Liver (tissue), 9 donors: Measurements from ENCODE around the gene INO80B. TPM values are rescaled to one million over a fixed set of nuclear protein-coding genes. Genes with fewer than 3 reads are reported as not detected.

Source experiments
- DNase-seq: peaks from one replicate; pipeline ENCODE4 v3.0.0-alpha.2; 2017; ENCODE audit warnings: low spot score
- H3K27ac ChIP-seq, 2 donors: one replicate each; pipeline ENCODE4 v1.7.0; 2013; ENCODE audit warnings: inconsistent platforms in 2 of 2, low read length in 2 of 2, control low read depth in 1 of 2, low read depth in 1 of 2, mild to moderate bottlenecking in 1 of 2
- H3K27me3 ChIP-seq, 4 donors: one replicate each; pipeline versions ENCODE4 v1.6.1 to v1.7.0; 2013; ENCODE audit warnings: low read length in 3 of 4, inconsistent platforms in 1 of 4, mild to moderate bottlenecking in 1 of 4, moderate library complexity in 1 of 4; ENCODE audit not compliant: control insufficient read depth in 4 of 4, insufficient read depth in 4 of 4
- H3K36me3 ChIP-seq, 4 donors: one replicate each; pipeline versions ENCODE4 v1.6.1 to v1.7.0; 2013; ENCODE audit warnings: low read length in 3 of 4, mild to moderate bottlenecking in 3 of 4, low read depth in 1 of 4, moderate library complexity in 1 of 4; ENCODE audit not compliant: control insufficient read depth in 4 of 4, insufficient read depth in 3 of 4
- H3K4me1 ChIP-seq, 4 donors: one replicate each; pipeline versions ENCODE4 v1.6.1 to v1.7.0; 2013; ENCODE audit warnings: low read length in 3 of 4, mild to moderate bottlenecking in 3 of 4, moderate library complexity in 1 of 4; ENCODE audit not compliant: control insufficient read depth in 4 of 4, insufficient read depth in 4 of 4
- H3K4me3 ChIP-seq, 3 donors: one replicate each; pipeline versions ENCODE4 v1.6.1 to v1.7.0; 2013; ENCODE audit warnings: low read length in 3 of 3, control low read depth in 1 of 3, low read depth in 1 of 3, mild to moderate bottlenecking in 1 of 3
- H3K9ac ChIP-seq, 2 donors: one replicate each; pipeline ENCODE4 v1.7.0; 2013; ENCODE audit warnings: low read length in 2 of 2, mild to moderate bottlenecking in 2 of 2, moderate library complexity in 2 of 2, control low read depth in 1 of 2, low read depth in 1 of 2
- H3K9me3 ChIP-seq, 4 donors: one replicate each; pipeline versions ENCODE4 v1.6.1 to v1.7.0; 2013; ENCODE audit warnings: low read length in 3 of 4; ENCODE audit not compliant: control insufficient read depth in 4 of 4
- EGR1 ChIP-seq, 2 donors: IDR thresholded peaks; 2 replicates each; pipeline ENCODE4 v1.6.1; 2016 to 2018; ENCODE audit warnings: antibody characterized with exemption in 2 of 2, low read depth in 2 of 2
- FOXA1 ChIP-seq: IDR thresholded peaks from 2 replicates; pipeline ENCODE4 v1.6.1; 2016; ENCODE audit warnings: antibody characterized with exemption
- FOXA2 ChIP-seq: IDR thresholded peaks from 2 replicates; pipeline ENCODE4 v1.6.1; 2016; ENCODE audit warnings: antibody characterized with exemption
- GABPA ChIP-seq, 2 donors: IDR thresholded peaks in 1 of 2; conservative IDR thresholded peaks in 1 of 2; 2 replicates each; pipeline ENCODE4 v1.6.1; 2016; ENCODE audit warnings: antibody characterized with exemption in 2 of 2, mild to moderate bottlenecking in 1 of 2, moderate library complexity in 1 of 2
- HNF4A ChIP-seq, 2 donors: conservative IDR thresholded peaks; 2 replicates each; pipeline ENCODE4 v1.6.1; 2016; ENCODE audit warnings: antibody characterized with exemption in 2 of 2, mild to moderate bottlenecking in 2 of 2
- HNF4G ChIP-seq: IDR thresholded peaks from 2 replicates; pipeline ENCODE4 v1.6.1; 2016; ENCODE audit warnings: antibody characterized with exemption
- JUND ChIP-seq, 2 donors: IDR thresholded peaks; 2 replicates each; pipeline ENCODE4 v1.6.1; 2016; ENCODE audit warnings: antibody characterized with exemption in 2 of 2
- MAX ChIP-seq: IDR thresholded peaks from 2 replicates; pipeline ENCODE4 v1.6.1; 2016; ENCODE audit warnings: antibody characterized with exemption
- NR2F2 ChIP-seq: IDR thresholded peaks from 2 replicates; pipeline ENCODE4 v1.6.1; 2016; ENCODE audit warnings: antibody characterized with exemption
- RAD21 ChIP-seq, 2 donors: IDR thresholded peaks; 2 replicates each; pipeline ENCODE4 v1.6.1; 2016; ENCODE audit warnings: antibody characterized with exemption in 2 of 2, mild to moderate bottlenecking in 2 of 2
- REST ChIP-seq: IDR thresholded peaks from 2 replicates; pipeline ENCODE4 v1.6.1; 2016; ENCODE audit warnings: antibody characterized with exemption, mild to moderate bottlenecking
- RXRA ChIP-seq, 2 donors: IDR thresholded peaks; 2 replicates each; pipeline ENCODE4 v1.6.1; 2017 to 2018; ENCODE audit warnings: antibody characterized with exemption in 2 of 2, mild to moderate bottlenecking in 1 of 2
- SP1 ChIP-seq: IDR thresholded peaks from 2 replicates; pipeline ENCODE4 v1.6.1; 2018; ENCODE audit warnings: antibody characterized with exemption, mild to moderate bottlenecking
- TAF1 ChIP-seq: conservative IDR thresholded peaks from 2 replicates; pipeline ENCODE4 v1.6.1; 2016; ENCODE audit warnings: antibody characterized with exemption, mild to moderate bottlenecking
- YY1 ChIP-seq: IDR thresholded peaks from 2 replicates; pipeline ENCODE4 v1.6.1; 2016; ENCODE audit warnings: antibody characterized with exemption, mild to moderate bottlenecking
- ZBTB33 ChIP-seq: IDR thresholded peaks from 2 replicates; pipeline ENCODE4 v1.6.1; 2016; ENCODE audit warnings: antibody characterized with exemption
- WGBS: extraction: QIAGEN DNeasy Blood & Tissue Kit; methylation state at CpG from one replicate; pipeline ENCODE4 v1.1.7; 2013; 5-methylcytosine and 5-hydroxymethylcytosine counted together
- polyA plus RNA-seq, 2 donors: library from polyadenylated mRNA; stranded (reverse) in 1 of 2; unstranded in 1 of 2; fragments of 200-250 nt in 1 of 2; fragments of >200 nt in 1 of 2; fragmentation: Nextera tagmentation in 1 of 2; extraction: Ambion mirVana in 1 of 2; gene quantifications; one replicate each; pipeline versions ENCODE4 v1.2.1 to v1.2.3, GENCODE V29; 2013 to 2015
- total RNA-seq, 2 donors: library from RNA; depleted of rRNA; stranded (reverse); fragments of >200 nt; gene quantifications; one replicate each; pipeline ENCODE4 v1.2.3, GENCODE V29; 2014
- TF ChIP-seq, protein P1 (sequence below): fragments of 150-350 bp; IDR thresholded peaks from 2 replicates; pipeline ENCODE4 v1.5.1; 2017; ENCODE audit warnings: improper control_type of control experiment, low read depth, low read length; ENCODE audit not compliant: missing input control
- TF ChIP-seq, protein P2 (sequence below): IDR thresholded peaks from 2 replicates; pipeline ENCODE4 v1.6.1; 2016; ENCODE audit warnings: antibody characterized with exemption
- donor health status: healthy.
- donor health status: healthy.
- donor health status: healthy.
- donor health status: healthy.
- donor health status: healthy.

The INO80B gene
- total and polyA plus RNA-seq, 4 donors, result 2.7 to 14.8 (median 10.5) TPM

- Histone ChIP-seq H3K27me3 (peaks cover 0 to 7% (median 0%) of the 10 kb centered on the region in 4 donors), H3K9ac (no peak overlapping the region), H3K36me3 (no peaks in the 10 kb centered on the region), H3K4me1 (peaks cover 7 to 23% (median 18%) of the 10 kb centered on the region in 4 donors), H3K4me3 (no peak overlapping the region), H3K9me3 (no peaks in the 10 kb centered on the region), H3K27ac (no peak overlapping the region)
- no peak for TF ChIP-seq EGR1 (IDR thresholded peaks at IDR 0.05; ENCODE audit: low read depth in 2 of 2)
- no peak for TF ChIP-seq REST
- TF ChIP-seq, protein P1, sequence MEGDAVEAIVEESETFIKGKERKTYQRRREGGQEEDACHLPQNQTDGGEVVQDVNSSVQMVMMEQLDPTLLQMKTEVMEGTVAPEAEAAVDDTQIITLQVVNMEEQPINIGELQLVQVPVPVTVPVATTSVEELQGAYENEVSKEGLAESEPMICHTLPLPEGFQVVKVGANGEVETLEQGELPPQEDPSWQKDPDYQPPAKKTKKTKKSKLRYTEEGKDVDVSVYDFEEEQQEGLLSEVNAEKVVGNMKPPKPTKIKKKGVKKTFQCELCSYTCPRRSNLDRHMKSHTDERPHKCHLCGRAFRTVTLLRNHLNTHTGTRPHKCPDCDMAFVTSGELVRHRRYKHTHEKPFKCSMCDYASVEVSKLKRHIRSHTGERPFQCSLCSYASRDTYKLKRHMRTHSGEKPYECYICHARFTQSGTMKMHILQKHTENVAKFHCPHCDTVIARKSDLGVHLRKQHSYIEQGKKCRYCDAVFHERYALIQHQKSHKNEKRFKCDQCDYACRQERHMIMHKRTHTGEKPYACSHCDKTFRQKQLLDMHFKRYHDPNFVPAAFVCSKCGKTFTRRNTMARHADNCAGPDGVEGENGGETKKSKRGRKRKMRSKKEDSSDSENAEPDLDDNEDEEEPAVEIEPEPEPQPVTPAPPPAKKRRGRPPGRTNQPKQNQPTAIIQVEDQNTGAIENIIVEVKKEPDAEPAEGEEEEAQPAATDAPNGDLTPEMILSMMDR, result no peak
- TF ChIP-seq YY1, result no peak
- TF ChIP-seq ZBTB33, result no peak
- TF ChIP-seq FOXA1, result no peak
- no peak for TF ChIP-seq NR2F2
- no peak for TF ChIP-seq SP1
- TF ChIP-seq, protein P2, sequence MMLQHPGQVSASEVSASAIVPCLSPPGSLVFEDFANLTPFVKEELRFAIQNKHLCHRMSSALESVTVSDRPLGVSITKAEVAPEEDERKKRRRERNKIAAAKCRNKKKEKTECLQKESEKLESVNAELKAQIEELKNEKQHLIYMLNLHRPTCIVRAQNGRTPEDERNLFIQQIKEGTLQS, result no peak
- no peak for TF ChIP-seq FOXA2
- TF ChIP-seq TAF1, result no peak
- TF ChIP-seq MAX, result no peak
- TF ChIP-seq JUND (IDR thresholded peaks at IDR 0.05), result no peak
- TF ChIP-seq HNF4A (conservative IDR thresholded peaks at IDR 0.05), result no peak
- TF ChIP-seq RXRA (IDR thresholded peaks at IDR 0.05), result no peak
- TF ChIP-seq HNF4G, result no peak
- TF ChIP-seq GABPA (IDR thresholded peaks at IDR 0.05 in 1 of 2, conservative IDR thresholded peaks at IDR 0.05 in 1 of 2), result no peak
- no peak for TF ChIP-seq RAD21 (IDR thresholded peaks at IDR 0.05)
- DNase-seq, result no peak
- 92% methylated on average over 1 of the region's 1 CpG for WGBS
These were observed 35.5 kb upstream of the INO80B start for GRCh38 chr2:74419345-74419744.
